Left kidney (tissue), 8 donors: ENCODE results near the gene MBL2. TPM values are rescaled to one million over a fixed set of nuclear protein-coding genes. Genes with fewer than 3 reads are reported as not detected.
A peak's percentile ranks its signal among the peaks of the same experiment; 100 is the strongest.

Experiments
- DNase-seq: peaks from one replicate; pipeline ENCODE4 v3.0.0-alpha.2; 2013
- long read RNA-seq, 8 donors: transcript quantifications; one replicate each; lab custom pipeline, GENCODE V29; 2026
- polyA plus RNA-seq: library from polyadenylated mRNA; unstranded; fragments of 120-200 nt; gene quantifications from one replicate; pipeline ENCODE4 v1.2.1, GENCODE V29; 2013; ENCODE audit not compliant: insufficient read length

The MBL2 gene
- not detected for polyA plus RNA-seq
- long read RNA-seq, donor 1: 0 reads
- long read RNA-seq, donor 2: 0 reads
- long read RNA-seq, donor 3: 0 reads
- long read RNA-seq, donor 4: 0 reads
- long read RNA-seq, donor 5: 0 reads
- long read RNA-seq, donor 6: 0 reads
- long read RNA-seq, donor 7: 0 reads
- long read RNA-seq, donor 8: 0 reads

DNA sequence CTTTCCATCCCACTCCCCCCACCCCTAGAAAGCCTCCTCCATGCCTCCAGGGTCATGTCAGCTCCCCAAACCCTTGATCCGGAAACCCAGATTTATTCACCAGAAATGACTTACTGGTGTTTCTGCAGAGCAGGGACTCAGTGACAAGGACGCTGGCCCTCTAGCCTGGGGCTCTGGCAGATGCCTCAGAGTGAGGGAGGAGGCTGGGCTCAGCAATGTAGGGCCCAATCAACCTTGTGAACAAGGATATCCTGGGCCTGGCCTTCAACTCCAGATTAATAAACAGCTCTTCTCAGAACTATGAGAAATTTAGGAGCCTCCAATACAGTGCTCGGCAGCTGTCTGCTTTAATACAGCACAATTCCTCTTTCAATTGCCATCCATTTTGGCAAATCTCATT is at the start of gene MBL2:
MBL2 (minus strand) TSS at position 162 of the 400 bp plus-strand sequence. CDS start 1,149 bp downstream, outside the sequence.
- DNase-seq: no peak

DNA sequence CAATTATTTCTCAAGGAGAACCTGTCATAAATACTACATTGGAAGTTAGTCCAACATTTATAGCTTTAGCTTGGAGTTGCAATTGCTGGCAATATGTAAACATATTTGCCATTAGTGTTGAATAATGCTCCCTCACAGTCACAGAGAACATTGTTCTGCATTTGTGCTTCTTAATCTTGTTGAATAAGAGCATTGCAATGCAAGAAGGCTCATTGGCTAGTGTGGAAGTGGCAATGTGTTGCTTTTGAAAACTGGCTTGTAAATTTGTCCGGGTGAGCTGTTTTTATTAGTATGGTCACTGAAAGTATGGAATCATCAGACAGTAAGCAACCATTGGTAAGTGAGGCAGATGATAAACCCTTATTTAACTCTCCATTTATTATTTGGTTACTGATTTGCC is 47.7 kb upstream of the MBL2 start:
- DNase-seq: no peak

GRCh38 chr10:52818019-52818418 is 45.4 kb upstream of the MBL2 start:
- DNase-seq: peak; percentile 45

DNA sequence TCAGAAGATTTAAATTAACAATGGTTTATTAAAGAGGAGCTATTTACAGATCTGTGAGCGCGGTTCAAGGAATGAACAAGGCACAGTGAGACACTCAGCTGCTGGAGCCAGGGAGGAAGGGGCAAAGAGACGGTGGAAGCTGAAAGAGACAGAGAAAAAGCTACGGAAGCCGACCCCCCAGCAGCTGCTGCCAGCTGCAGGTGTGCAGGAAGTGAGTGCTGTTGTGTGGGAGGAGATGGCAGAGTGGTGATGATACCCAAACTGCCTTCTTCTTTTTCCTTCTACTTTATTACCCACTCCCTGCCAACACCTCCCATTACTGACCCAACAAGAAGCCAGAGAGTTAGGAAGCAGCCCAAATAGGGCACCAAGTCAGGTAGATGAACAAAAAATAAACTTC is 41.9 kb upstream of the MBL2 start:
- peak; percentile 6 for DNase-seq

DNA sequence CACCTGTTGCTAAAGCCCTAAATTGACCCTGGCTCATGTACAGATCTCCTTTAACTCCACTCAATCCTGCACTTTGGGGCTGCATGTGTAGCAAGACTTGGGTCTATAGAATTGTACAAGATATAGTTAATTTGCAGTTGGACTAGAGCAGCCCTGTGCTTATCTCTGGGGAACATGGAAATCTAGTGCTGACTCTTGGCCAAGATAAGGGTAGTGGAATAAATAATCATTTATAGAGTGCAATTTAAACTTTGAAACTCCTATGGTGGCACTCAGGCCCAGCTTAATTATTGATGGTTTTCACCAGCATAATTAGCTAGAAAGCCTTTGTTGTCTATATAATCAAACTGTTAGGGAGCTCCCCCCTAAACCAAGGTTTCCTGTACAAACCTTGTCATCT is 39.2 kb upstream of the MBL2 start:
- DNase-seq: no peak

GRCh38 chr10:52810761-52811160 is 38.2 kb upstream of the MBL2 start:
- no peak for DNase-seq

DNA sequence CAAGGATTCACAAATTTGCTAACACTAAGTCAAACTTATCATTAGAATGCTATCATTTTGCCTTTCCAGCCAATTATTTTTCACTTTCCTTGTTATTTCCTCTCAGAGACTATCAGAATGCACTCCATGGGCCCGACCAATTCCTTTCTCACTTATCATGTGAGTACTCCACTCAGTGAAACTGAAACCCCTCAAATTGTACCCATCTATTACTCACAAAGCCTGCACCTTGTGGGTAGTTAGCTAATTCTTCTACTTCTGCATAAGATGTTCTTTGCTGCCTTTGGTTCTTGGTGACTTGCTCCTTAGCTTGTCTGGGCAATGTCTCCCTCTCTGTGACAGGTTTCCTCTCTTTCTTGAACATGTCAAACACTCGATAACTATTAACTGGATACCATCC is 35.2 kb upstream of the MBL2 start:
- DNase-seq: no peak

DNA sequence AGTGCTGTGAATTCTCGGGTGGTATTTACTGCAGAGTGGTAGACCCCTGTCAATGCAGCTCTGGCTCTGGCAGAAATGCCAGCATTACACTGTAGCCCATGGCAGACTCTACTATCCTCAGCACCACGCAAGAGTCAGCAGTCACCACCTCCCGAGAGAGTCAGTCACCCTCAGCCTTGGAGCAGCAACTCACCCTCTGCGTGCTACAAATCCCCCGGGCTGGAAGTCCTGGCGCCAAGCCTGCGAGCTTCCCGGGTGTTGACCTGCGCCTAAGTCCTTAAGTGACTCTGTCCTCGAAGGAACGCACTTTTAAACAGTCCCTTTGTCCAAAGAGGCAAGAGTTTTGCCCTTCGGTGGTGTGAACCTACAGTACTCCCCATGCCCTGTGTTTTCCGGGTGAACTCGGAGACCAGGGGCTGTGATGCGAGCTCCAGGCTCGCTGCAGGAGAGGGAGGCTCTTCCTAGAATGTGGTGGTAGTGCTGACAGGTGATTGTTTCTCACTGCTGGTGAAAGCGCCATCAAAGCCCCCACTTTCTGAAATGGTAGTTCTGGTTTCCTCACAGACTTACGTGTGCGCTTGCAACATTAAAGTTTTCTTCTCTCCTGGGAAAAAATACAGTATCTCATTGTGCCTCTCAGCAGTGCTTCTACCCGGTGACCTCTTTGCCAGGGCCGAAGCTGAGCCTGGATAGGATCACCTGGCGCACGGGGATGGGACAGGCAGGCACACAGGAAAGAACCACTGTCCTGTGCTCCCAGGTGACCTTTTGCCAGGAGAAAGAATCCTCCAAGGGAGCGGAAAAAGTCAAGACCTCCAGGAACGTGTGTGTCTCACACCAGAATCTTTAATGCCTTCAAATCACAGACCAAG is 33.1 kb upstream of the MBL2 start:
- DNase-seq: no peak

- no peak for DNase-seq
These were observed 29.4 kb upstream of the MBL2 start for GRCh38 chr10:52801947-52802346.

GRCh38 chr10:52786098-52786497 is 13.5 kb upstream of the MBL2 start:
- DNase-seq: no peak

DNA sequence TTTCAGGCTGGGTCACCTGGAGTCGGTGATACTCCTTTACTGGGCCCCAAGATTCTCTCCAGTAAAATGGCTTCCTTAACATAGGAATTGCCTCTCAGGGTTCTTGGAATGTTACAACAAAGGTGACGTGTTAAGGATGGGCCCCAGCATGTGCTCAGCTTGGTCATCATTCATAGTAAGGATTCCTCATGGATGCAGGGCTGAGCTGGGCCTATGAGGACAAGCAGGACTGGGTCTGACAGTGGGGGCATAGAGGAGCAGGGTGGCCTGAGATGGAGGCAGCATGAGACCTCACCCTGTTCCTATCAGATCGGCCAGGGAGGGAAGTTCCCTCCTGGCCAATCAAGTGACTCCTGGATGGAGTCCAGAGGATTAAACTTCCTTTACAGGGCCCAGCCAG is 12.8 kb upstream of the MBL2 start:
- DNase-seq: no peak

GRCh38 chr10:52783726-52784125 is 11.1 kb upstream of the MBL2 start:
- DNase-seq: no peak

DNA sequence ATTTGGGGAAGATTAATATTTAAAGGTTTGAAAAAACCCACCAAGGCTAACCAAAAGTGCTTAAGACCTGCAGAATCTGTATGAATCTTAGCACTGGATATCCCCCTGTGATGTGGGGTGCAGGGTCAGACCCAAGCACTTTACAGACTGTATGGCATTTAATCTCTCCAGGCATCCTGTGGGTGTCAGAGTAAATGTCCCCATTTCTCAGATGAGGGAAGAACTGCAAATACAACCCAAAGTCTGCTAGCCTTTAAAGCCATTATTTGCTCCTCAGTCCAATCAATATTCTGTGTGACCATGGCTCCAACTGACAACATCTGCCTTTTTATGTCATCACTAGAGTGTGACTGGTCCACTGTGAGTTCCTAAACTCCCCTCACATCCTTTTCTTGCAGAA is 10.0 kb upstream of the MBL2 start:
- DNase-seq: no peak

GRCh38 chr10:52780391-52781155 is 8.0 kb upstream of the MBL2 start:
- no peak for DNase-seq

- peak; percentile 68 for DNase-seq
These were observed 7.2 kb upstream of the MBL2 start for GRCh38 chr10:52779541-52780390.

DNA sequence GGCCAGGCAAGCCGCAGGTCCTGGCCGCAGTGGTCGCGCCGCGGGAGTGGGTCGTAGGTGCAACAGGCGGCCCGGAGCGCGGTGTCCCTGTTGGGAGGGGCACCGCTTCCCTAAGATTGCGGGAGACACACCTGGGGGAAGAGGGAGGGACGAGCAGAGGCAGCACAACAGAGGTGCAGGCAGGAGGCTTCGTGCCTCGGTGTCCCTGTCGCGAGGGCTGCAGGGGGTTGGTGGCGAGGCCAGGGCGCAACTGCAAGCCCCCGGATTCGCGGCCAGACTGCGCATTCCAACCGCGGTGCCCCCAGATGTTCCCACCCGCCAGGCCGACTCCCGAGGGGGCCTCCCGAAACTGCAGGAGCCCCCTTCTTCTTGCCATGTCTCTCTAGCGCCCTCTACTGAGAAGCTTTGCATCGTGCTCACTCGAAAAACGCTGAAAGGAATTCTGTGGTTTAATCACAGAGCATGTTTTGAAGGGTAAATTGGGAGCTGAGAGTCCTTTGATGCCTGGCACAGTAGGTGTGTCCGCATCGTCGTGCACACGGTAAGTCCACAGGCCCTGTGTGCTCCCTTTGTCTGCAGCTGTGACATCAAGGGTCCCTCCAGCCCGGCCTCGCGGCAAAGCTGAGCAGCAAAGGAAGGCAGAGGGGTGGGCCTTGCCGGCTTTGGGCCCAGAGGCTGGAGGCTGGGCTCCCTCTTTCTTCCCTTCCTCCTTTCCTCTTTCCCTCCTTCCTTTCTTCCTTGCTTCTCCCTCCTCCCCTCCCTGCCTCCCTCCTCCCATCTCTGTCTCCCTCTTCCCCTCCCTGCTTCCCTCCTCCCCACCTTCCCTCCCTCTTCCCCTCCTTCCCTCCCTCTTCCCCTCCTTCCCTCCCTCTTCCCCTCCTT is 6.2 kb upstream of the MBL2 start:
- DNase-seq: peak; percentile 74

DNA sequence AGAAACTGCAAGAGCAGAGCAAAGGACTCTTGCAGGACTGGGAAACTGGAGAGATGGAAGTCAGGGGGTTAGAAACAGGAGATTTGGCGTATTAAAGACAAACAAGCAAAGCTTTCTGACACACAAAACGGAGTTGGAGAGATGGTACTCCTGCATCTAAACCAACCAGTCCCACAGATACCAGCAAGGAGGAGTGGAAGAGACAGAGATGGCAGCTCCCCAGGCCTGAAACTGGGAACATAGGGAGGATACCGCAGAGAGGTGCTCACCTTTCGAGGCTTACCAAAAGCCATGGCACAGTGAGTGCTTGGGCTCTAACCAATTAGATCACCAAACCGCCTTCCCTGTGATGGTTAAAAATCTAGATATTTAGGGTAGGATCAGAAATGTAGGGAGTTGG is 4.8 kb upstream of the MBL2 start:
- DNase-seq: no peak

DNA sequence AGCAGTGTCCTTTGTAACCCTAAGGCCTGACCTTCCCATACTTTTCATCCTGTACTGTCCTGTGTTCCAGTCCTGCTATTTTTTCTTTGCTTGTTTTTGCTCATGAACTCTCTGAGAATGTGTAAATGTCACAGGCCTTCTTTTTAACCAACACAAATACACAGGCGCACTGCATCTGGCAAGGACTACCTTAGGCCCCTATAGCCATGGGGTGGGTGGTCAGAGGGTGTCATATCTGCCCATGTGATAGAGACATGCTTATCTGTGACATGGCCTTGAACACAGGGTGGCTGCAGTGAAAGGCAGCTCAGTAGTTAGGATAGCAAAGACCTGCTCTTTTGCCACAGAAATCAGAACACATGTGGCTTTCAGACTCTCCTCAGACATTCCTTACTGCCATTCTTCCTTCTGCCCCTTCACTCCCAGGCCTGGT is 3.9 kb upstream of the MBL2 start:
- no peak for DNase-seq

DNA sequence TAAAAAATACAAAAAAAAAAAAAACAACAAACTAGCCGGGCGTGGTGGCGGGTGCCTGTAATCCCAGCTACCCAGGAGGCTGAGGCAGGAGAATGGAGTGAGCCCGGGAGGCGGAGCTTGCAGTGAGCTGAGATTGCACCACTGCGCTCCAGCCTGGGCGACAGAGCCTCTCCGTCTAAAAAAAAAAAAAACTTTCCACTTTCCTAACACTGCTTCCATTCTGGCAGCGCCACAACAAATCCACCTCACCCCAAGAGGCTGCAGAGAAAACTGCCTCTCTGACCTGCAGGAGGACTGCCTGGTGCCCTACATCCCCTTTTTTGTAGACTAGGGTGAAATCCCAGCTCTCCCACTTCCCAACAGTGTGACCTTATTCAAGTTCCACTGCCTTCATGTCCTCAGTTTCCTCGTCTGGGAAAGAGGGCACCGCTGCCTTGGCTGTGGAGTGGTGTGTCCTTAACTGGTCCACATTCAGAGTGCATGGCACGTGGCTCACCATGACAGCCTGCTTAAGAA is 2.6 kb upstream of the MBL2 start:
- DNase-seq: no peak

- no peak for DNase-seq
These were observed 2.1 kb upstream of the MBL2 start for GRCh38 chr10:52774600-52775106.

DNA sequence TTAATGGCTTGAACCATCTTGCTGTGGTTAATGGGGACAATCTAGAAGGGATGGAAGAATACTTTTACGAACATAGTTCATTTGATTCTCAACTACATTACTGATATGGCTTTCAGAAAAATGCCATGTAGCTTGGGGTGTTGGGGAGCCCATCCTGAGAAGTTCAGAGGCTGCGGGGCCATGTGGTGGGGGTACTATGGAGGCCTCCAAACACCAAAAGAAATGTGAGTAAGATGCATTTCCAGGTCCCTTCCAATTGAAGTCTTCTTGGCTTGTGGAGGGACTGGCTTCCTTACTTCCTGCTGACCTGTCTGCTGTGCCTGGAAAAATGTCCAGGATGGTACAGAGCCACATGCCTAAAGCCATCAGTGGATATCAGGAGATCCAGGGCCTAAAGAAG is 1.6 kb upstream of the MBL2 start:
- no peak for DNase-seq
